Activated B cell treated with CpG ODN at 0.5 μM for 24 hours (primary cell): ENCODE measurements around the gene PCDH12. TPM values are rescaled to one million over a fixed set of nuclear protein-coding genes. Genes with fewer than 3 reads are reported as not detected.

Source experiments
- ATAC-seq: fragments of 200-7000 bp; cut with Tn5 transposase; one replicate; pipeline ENCODE4 v1.10.0; 2021; ENCODE audit warnings: low read depth, mild to moderate bottlenecking, moderate library complexity
- CTCF ChIA-PET: fragments of 350-600 bp; sonication (Branson Sonifier 250); formaldehyde crosslinking; loops from one replicate; lab custom pipeline; 2021; ENCODE audit warnings: antibody characterized with exemption; lab: Charles Lee
- POLR2A ChIA-PET: fragments of 350-600 bp; sonication (Branson Sonifier 250); formaldehyde crosslinking; loops from one replicate; lab custom pipeline; 2021; ENCODE audit warnings: antibody characterized with exemption; lab: Charles Lee
- DNase-seq: peaks from one replicate; pipeline ENCODE4 v3.0.0; 2022
- H3K27ac Mint-ChIP-seq: one replicate; pipeline ENCODE4 v1.8.0; 2020; ENCODE audit warnings: mixed read lengths
- H3K27me3 Mint-ChIP-seq: one replicate; pipeline ENCODE4 v1.8.0; 2021; ENCODE audit warnings: mixed read lengths
- H3K36me3 Mint-ChIP-seq: one replicate; pipeline ENCODE4 v1.8.0; 2021; ENCODE audit warnings: low read depth, mixed read lengths
- H3K4me1 Mint-ChIP-seq: one replicate; pipeline ENCODE4 v1.8.0; 2021; ENCODE audit warnings: mixed read lengths
- H3K4me3 Mint-ChIP-seq: one replicate; pipeline ENCODE4 v1.8.0; 2020; ENCODE audit warnings: mild to moderate bottlenecking, mixed read lengths
- H3K9me3 Mint-ChIP-seq: one replicate; pipeline ENCODE4 v1.8.0; 2020; ENCODE audit warnings: mixed read lengths
- intact Hi-C: fragments of 100-400 bp; cut with micrococcal nuclease; formaldehyde crosslinking; loops from one replicate; pipeline ENCODE4 v1.15.1; 2024
- total RNA-seq: library from RNA; stranded (reverse); gene quantifications from 2 replicates; pipeline ENCODE4 v1.2.3, GENCODE V29; 2022
- TF ChIP-seq, protein P1 (sequence below): fragments of 200-600 bp; IDR thresholded peaks from one replicate; pipeline ENCODE4 v1.8.0; 2022; ENCODE audit warnings: antibody characterized with exemption, mild to moderate bottlenecking

Gene PCDH12
- total RNA-seq, 1 donor from 2014 or later, result not detected

GRCh38 chr5:141898448-141899049 lies 59.5 kb downstream of the PCDH12 start:
- Mint-ChIP-seq H3K4me3 (no peak overlapping the region), H3K9me3 (no peaks in the 10 kb centered on the region), H3K36me3 (no peaks in the 10 kb centered on the region), H3K4me1 (no peaks in the 10 kb centered on the region), H3K27ac (no peak overlapping the region), H3K27me3 (peaks cover 14% of the 10 kb centered on the region)
- TF ChIP-seq, protein P1, sequence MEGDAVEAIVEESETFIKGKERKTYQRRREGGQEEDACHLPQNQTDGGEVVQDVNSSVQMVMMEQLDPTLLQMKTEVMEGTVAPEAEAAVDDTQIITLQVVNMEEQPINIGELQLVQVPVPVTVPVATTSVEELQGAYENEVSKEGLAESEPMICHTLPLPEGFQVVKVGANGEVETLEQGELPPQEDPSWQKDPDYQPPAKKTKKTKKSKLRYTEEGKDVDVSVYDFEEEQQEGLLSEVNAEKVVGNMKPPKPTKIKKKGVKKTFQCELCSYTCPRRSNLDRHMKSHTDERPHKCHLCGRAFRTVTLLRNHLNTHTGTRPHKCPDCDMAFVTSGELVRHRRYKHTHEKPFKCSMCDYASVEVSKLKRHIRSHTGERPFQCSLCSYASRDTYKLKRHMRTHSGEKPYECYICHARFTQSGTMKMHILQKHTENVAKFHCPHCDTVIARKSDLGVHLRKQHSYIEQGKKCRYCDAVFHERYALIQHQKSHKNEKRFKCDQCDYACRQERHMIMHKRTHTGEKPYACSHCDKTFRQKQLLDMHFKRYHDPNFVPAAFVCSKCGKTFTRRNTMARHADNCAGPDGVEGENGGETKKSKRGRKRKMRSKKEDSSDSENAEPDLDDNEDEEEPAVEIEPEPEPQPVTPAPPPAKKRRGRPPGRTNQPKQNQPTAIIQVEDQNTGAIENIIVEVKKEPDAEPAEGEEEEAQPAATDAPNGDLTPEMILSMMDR, result no peak
- CTCF ChIA-PET, result no interaction called here
- POLR2A ChIA-PET, result no interaction called here
- DNase-seq (no peak), ATAC-seq (no peak)
- intact Hi-C loops, result no loop called here

DNA sequence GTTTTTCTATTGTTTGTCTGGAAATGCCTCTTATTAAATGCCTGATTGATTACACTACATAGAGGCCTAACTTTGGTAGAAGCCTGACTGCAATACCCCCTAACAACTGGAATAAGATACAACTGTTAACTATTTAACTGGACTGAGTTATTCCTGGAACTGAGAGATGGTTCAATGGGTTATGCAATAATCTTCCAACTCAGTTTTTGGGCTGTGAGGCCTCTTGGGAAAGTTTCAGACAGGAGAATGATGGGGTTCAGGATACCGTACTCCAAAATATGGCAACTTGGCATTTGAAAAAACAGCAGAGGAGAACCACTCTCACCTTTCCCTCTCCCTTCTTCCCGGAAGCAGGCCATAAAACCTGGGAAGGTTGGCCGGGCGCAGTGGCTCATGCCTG lies 60.6 kb downstream of the PCDH12 start:
- ATAC-seq (no peak), DNase-seq (no peak)
- TF ChIP-seq, protein P1, result no peak
- no peak overlapping the region for H3K27ac Mint-ChIP-seq
- no peaks in the 10 kb centered on the region for H3K36me3 Mint-ChIP-seq
- H3K4me1 Mint-ChIP-seq, result no peaks in the 10 kb centered on the region
- intact Hi-C loops, result no loop called here
- no peak overlapping the region for H3K4me3 Mint-ChIP-seq
- ChIA-PET CTCF (no interaction called here), POLR2A (no interaction called here)
- H3K27me3 Mint-ChIP-seq, result peaks cover 13% of the 10 kb centered on the region
- no peaks in the 10 kb centered on the region for H3K9me3 Mint-ChIP-seq

Other genes starting within 250 kb of the PCDH12 start
- gene PCDH1, start 79.8 kb downstream of the PCDH12 start, total RNA-seq, result not detected in 2 replicates
- gene DELE1, start 34.3 kb downstream of the PCDH12 start, total RNA-seq, result 95.0 and 114 TPM in 2 replicates
- gene RNF14, start 10.9 kb upstream of the PCDH12 start, total RNA-seq, result 30.0 and 30.4 TPM in 2 replicates
- 14.2 and 15.0 TPM in 2 replicates for gene GNPDA1, start 54.8 kb upstream of the PCDH12 start, total RNA-seq
- 19.7 and 24.2 TPM in 2 replicates for gene NDFIP1, start 150.6 kb upstream of the PCDH12 start, total RNA-seq